ENCODE results near the gene ATMIN.

The ATMIN gene

GRCh38 chr16:81071805-81072204, 36.2 kb downstream of the ATMIN start:
- DNase-seq = no peak

- no peak for DNase-seq
These were observed 38.1 kb downstream of the ATMIN start for GRCh38 chr16:81073560-81074330.

- DNase-seq = peak; percentile 87
These were observed 41.0 kb downstream of the ATMIN start for GRCh38 chr16:81076566-81077075.

GRCh38 chr16:81077076-81077940, 41.7 kb downstream of the ATMIN start, which contains the start of gene C16orf46:
Gene C16orf46 (minus strand): TSS chr16:81077238. CDS start chr16:81063955, 13,283 bp downstream.
- DNase-seq = peak; percentile 97

- no peak for DNase-seq
These were observed 44.6 kb downstream of the ATMIN start for GRCh38 chr16:81080233-81080632.

- no peak for DNase-seq
These were observed 45.4 kb downstream of the ATMIN start for GRCh38 chr16:81081014-81081413.

GRCh38 chr16:81088836-81089235, 53.2 kb downstream of the ATMIN start:
- DNase-seq = no peak

- no peak for DNase-seq
These were observed 59.2 kb downstream of the ATMIN start for GRCh38 chr16:81094771-81095251.

GRCh38 chr16:81095653-81095952, 60.0 kb downstream of the ATMIN start:
- no peak for DNase-seq

GRCh38 chr16:81095953-81096714, 60.5 kb downstream of the ATMIN start, which contains the start of gene GCSH:
Gene GCSH (minus strand): TSS chr16:81096395. CDS start chr16:81096278, 117 bp downstream.
- DNase-seq = peak; percentile 98

GRCh38 chr16:81096715-81097208, 61.1 kb downstream of the ATMIN start:
- DNase-seq = no peak
